Cortex of kidney (tissue), 1 donor: ENCODE results near the gene UQCR11.

Experiments
- DNase-seq: peaks from one replicate; lab custom pipeline; 2025; lab: John Stamatoyannopoulos, UW

UQCR11 gene

GRCh38 chr19:1615156-1615765, 10.0 kb upstream of the UQCR11 start:
- no peak for DNase-seq

GRCh38 chr19:1613808-1614570, 8.7 kb upstream of the UQCR11 start:
- no peak for DNase-seq

- DNase-seq, result no peak
These were observed 7.9 kb upstream of the UQCR11 start for GRCh38 chr19:1613146-1613545.

- DNase-seq, result no peak
These were observed 7.1 kb upstream of the UQCR11 start for GRCh38 chr19:1612114-1613086.

- no peak for DNase-seq
These were observed 6.1 kb upstream of the UQCR11 start for GRCh38 chr19:1611353-1611752.

- DNase-seq, result no peak
These were observed 5.3 kb upstream of the UQCR11 start for GRCh38 chr19:1610579-1610978.

GRCh38 chr19:1609680-1610474, 4.6 kb upstream of the UQCR11 start:
- DNase-seq, result no peak

- no peak for DNase-seq
These were observed 3.8 kb upstream of the UQCR11 start for GRCh38 chr19:1609103-1609396.

- no peak for DNase-seq
These were observed 3.3 kb upstream of the UQCR11 start for GRCh38 chr19:1608359-1609102.

GRCh38 chr19:1606138-1606651, 933 bp upstream of the UQCR11 start:
- no peak for DNase-seq

- no peak for DNase-seq
These were observed 3.1 kb downstream of the UQCR11 start for GRCh38 chr19:1602091-1602707.

GRCh38 chr19:1601613-1602064, 3.6 kb downstream of the UQCR11 start:
- no peak for DNase-seq

- DNase-seq, result no peak
These were observed 5.8 kb downstream of the UQCR11 start for GRCh38 chr19:1599460-1599846.

- DNase-seq, result no peak
These were observed 6.3 kb downstream of the UQCR11 start for GRCh38 chr19:1598777-1599459.

GRCh38 chr19:1593501-1593772, 11.8 kb downstream of the UQCR11 start:
- no peak for DNase-seq

- no peak for DNase-seq
These were observed 12.3 kb downstream of the UQCR11 start, which contains the start of gene MBD3 for GRCh38 chr19:1592755-1593500. MBD3 (minus strand) TSS chr19:1592865; CDS start chr19:1592631, 234 bp downstream.

- no peak for DNase-seq
These were observed 13.1 kb downstream of the UQCR11 start for GRCh38 chr19:1592024-1592754.

- DNase-seq, result no peak
These were observed 13.7 kb downstream of the UQCR11 start for GRCh38 chr19:1591421-1592023.
